NCI-H526 (cell line): Measurements from ENCODE around the gene CDKL1.
A peak's percentile ranks its signal among the peaks of the same experiment; 100 is the strongest.

Experiments
- DNase-seq, 2 experiments: peaks; one replicate each; lab custom pipeline; 2025; lab: John Stamatoyannopoulos, UW

CDKL1 gene

GRCh38 chr14:50396631-50397389 lies at the start of gene CDKL1:
Gene CDKL1 (minus strand): TSS chr14:50396881. CDS start chr14:50395868, 1,013 bp downstream.
- DNase-seq = peak; percentile 50 to 92

GRCh38 chr14:50434528-50434927 lies 37.8 kb upstream of the CDKL1 start:
- no peak for DNase-seq

- no peak for DNase-seq
Measured at GRCh38 chr14:50432131-50432530, 35.5 kb upstream of the CDKL1 start.

- no peak for DNase-seq
Measured at GRCh38 chr14:50425816-50426215, 29.1 kb upstream of the CDKL1 start.

GRCh38 chr14:50425105-50425504 lies 28.4 kb upstream of the CDKL1 start:
- DNase-seq = no peak

- no peak for DNase-seq
Measured at GRCh38 chr14:50423529-50423928, 26.8 kb upstream of the CDKL1 start.

GRCh38 chr14:50421499-50421898 lies 24.8 kb upstream of the CDKL1 start:
- DNase-seq = no peak

- no peak for DNase-seq
Measured at GRCh38 chr14:50417853-50418252, 21.2 kb upstream of the CDKL1 start.

- no peak for DNase-seq
Measured at GRCh38 chr14:50410921-50411320, 14.2 kb upstream of the CDKL1 start.

- no peak for DNase-seq
Measured at GRCh38 chr14:50410071-50410470, 13.4 kb upstream of the CDKL1 start.

GRCh38 chr14:50407111-50407812 lies 10.6 kb upstream of the CDKL1 start:
- no peak for DNase-seq

- DNase-seq = no peak
Measured at GRCh38 chr14:50403419-50403818, 6.7 kb upstream of the CDKL1 start.

GRCh38 chr14:50402965-50403364 lies 6.3 kb upstream of the CDKL1 start:
- DNase-seq = no peak

GRCh38 chr14:50400461-50400860 lies 3.8 kb upstream of the CDKL1 start:
- no peak for DNase-seq

GRCh38 chr14:50399251-50400032 lies 2.8 kb upstream of the CDKL1 start:
- no peak for DNase-seq

- no peak for DNase-seq
Measured at GRCh38 chr14:50398189-50398580, 1.5 kb upstream of the CDKL1 start.

- peak in 1 of 2 experiments; percentile 36 for DNase-seq
Measured at GRCh38 chr14:50397390-50398188, 908 bp upstream of the CDKL1 start.

GRCh38 chr14:50395448-50395847 lies 1.2 kb downstream of the CDKL1 start:
- DNase-seq = no peak

GRCh38 chr14:50394713-50395112 lies 2.0 kb downstream of the CDKL1 start:
- DNase-seq = no peak

- DNase-seq = peak in 1 of 2 experiments; percentile 27
Measured at GRCh38 chr14:50389668-50390441, 6.8 kb downstream of the CDKL1 start.
